Measurements from ENCODE around the gene TMCC2.

Gene TMCC2

GRCh38 chr1:205316161-205316566 lies 88.4 kb downstream of the TMCC2 start:
- no peak overlapping the region for H3K4me3 ChIP-seq (ENCODE audit: low read length)
- TF ChIP-seq, protein P1, sequence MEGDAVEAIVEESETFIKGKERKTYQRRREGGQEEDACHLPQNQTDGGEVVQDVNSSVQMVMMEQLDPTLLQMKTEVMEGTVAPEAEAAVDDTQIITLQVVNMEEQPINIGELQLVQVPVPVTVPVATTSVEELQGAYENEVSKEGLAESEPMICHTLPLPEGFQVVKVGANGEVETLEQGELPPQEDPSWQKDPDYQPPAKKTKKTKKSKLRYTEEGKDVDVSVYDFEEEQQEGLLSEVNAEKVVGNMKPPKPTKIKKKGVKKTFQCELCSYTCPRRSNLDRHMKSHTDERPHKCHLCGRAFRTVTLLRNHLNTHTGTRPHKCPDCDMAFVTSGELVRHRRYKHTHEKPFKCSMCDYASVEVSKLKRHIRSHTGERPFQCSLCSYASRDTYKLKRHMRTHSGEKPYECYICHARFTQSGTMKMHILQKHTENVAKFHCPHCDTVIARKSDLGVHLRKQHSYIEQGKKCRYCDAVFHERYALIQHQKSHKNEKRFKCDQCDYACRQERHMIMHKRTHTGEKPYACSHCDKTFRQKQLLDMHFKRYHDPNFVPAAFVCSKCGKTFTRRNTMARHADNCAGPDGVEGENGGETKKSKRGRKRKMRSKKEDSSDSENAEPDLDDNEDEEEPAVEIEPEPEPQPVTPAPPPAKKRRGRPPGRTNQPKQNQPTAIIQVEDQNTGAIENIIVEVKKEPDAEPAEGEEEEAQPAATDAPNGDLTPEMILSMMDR (conservative IDR thresholded peaks at IDR 0.05; ENCODE audit: low read depth, low read length) = no peak
- DNase-seq (ENCODE audit: low read depth) = no peak

DNA sequence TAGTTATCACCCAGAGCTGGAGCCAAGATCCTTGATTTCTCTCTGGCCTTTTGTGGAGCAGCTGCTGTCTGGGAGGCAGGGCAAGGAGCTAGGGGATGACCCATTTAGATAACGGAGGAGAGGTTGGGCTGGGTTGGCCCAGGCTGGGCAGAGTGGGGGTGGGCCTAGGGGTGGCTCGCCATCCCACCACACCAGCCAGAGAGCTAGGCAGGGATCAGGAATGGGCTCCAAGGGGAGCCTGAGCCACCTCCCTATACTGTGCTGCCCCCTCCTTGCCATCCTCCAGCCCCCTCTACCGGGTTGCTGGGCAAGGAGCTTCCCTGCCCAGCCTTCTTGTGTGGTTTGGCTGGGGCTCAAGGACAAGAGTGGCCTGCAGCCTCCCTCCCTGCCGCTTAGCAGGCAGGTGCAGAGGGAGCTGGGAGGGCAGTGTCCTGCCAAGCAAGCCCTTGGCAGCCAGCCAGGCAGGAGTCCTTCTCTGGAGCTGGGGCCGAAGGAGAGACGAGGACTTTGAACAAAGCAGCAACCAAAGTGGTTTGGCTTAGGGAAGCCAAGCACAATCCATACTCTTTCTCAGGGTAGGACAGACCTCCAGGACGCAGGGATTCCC lies 89.7 kb downstream of the TMCC2 start:
- no peak for DNase-seq (ENCODE audit: low read depth)
- TF ChIP-seq, protein P1 (conservative IDR thresholded peaks at IDR 0.05; ENCODE audit: low read depth, low read length) = peak; percentile 36
- H3K4me3 ChIP-seq (ENCODE audit: low read length) = peak overlapping the region; percentile 71

GRCh38 chr1:205318231-205318991 lies 90.7 kb downstream of the TMCC2 start:
- H3K4me3 ChIP-seq (ENCODE audit: low read length) = peak overlapping the region; percentile 71
- DNase-seq (ENCODE audit: low read depth) = no peak
- TF ChIP-seq, protein P1 (conservative IDR thresholded peaks at IDR 0.05; ENCODE audit: low read depth, low read length) = no peak

- peak; percentile 71 for DNase-seq (ENCODE audit: low read depth)
- peak overlapping the region; percentile 71 for H3K4me3 ChIP-seq (ENCODE audit: low read length)
- TF ChIP-seq, protein P1 (conservative IDR thresholded peaks at IDR 0.05; ENCODE audit: low read depth, low read length) = no peak
Measured at GRCh38 chr1:205319081-205320018, 91.6 kb downstream of the TMCC2 start.

- peak; percentile 72 for DNase-seq (ENCODE audit: low read depth)
- TF ChIP-seq, protein P1 (conservative IDR thresholded peaks at IDR 0.05; ENCODE audit: low read depth, low read length) = peak; percentile 32
- H3K4me3 ChIP-seq (ENCODE audit: low read length) = peak within 1 kb of the TSS; percentile 83
Measured at GRCh38 chr1:205321162-205321958, 93.6 kb downstream of the TMCC2 start, which contains the start of gene NUAK2. Gene NUAK2 (minus strand): TSS chr1:205321745. CDS start chr1:205321628, 117 bp downstream.

- TF ChIP-seq, protein P1 (conservative IDR thresholded peaks at IDR 0.05; ENCODE audit: low read depth, low read length) = no peak
- no peak overlapping the region for H3K4me3 ChIP-seq (ENCODE audit: low read length)
- DNase-seq (ENCODE audit: low read depth) = no peak
Measured at GRCh38 chr1:205321959-205322283, 94.2 kb downstream of the TMCC2 start.
